ENCODE results near the gene MPP3.

The MPP3 gene

DNA sequence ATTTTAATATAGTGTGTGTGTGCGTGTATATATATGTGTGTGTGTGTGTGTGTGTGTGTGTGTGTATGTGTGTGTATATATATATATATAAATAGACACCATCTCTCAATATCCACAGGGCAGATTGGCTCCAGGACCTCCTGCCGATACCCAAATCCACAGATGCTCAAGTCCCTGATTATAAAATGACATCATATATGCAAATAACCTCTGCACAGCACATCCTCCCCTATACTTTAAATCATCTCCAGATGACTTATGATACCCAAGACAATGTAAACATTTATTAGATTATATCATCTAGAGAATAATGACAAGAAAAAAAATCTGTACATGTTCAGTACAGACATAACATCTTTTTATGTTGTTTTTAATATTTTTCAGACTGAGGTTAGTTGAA is 62.0 kb downstream of the MPP3 start:
- no peak overlapping the region for H3K4me3 ChIP-seq (ENCODE audit: low read length)
- TF ChIP-seq ZNF274 (IDR thresholded peaks at IDR 0.05; ENCODE audit: low read depth, low read length), result no peak

DNA sequence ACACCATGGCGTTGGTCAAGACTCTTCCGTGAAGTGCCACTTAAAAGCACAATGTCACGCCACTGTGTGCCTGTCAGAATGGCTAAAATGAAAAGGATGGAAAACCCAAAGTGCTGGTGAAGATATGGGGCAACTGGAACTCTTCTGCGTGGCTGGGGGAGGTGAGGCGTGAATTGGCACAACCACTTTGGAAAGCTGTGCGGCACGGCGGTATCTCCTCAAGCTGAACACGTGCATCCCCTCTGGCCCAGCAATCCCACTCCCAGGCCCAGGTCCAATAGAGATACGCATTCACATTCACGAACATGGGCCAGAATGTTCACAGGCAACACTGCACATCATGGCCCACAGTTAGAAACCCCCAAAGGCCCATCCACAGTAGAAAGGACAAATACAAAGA is 63.1 kb downstream of the MPP3 start:
- no peak overlapping the region for H3K4me3 ChIP-seq (ENCODE audit: low read length)
- TF ChIP-seq ZNF274 (IDR thresholded peaks at IDR 0.05; ENCODE audit: low read depth, low read length), result no peak

DNA sequence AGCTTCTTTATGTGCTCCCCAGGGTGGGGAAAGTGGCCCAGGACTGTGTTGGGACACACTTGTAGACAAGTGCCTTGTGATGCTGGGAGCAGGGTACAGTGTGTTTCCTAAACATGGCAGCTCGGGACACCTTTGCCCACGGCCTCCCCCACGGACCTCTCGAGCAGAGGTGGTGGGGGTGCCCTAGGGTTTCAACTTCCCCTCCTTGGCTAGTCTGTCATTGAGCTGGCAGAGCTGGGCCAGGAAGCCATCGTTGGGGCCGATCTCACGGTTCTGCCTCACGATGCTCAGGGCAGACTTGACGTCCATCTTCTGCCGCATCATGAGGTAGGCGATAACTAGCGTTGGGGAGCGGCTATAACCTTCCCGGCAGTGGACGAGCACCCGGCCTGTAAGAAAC is 63.5 kb downstream of the MPP3 start:
- no peak for TF ChIP-seq ZNF274 (IDR thresholded peaks at IDR 0.05; ENCODE audit: low read depth, low read length)

DNA sequence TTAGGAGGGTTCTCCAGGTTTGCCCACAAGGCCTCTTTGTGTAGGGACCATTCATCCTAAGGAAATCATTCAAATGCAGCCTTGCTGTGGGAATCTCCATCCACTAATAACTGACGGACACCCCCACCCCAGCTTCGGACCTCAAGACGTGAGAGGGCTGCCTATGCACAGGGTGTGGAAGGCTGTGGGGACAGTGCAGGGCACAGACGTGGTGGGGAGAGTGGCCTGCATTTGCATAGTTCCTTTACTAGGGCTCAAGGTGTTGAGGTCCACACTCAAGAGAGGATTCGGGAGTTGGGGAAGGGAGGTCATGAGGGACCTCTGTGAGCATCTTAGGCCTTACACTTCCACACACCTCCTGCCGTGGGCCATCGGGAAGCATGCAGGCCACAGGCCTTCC is 64.0 kb downstream of the MPP3 start:
- H3K4me3 ChIP-seq (ENCODE audit: low read length), result no peak overlapping the region
- no peak for TF ChIP-seq ZNF274 (IDR thresholded peaks at IDR 0.05; ENCODE audit: low read depth, low read length)

More for the DNA sequence above, 63.5 kb downstream of the MPP3 start:
- no peak overlapping the region for H3K4me3 ChIP-seq (ENCODE audit: low read length)

DNA sequence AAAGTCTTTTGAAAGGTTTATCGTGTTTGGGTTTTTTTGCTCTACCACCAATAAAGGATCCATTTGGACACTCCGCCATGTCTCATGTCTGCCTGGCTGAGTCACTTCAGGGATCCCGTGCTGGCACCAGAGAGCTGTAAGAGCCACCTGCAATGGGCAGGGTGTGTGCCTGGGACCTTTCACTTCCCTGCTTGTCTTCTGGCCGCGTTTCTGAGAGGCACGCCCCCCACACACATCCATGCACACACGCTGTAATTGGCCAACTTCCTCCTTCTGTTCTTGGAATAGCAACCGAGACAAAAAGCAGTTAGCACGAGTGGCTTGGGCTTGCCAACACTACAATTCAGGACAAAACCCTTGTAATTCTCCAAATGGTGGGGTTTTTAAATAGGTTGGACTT is 64.6 kb downstream of the MPP3 start:
- H3K4me3 ChIP-seq (ENCODE audit: low read length), result no peak overlapping the region
- TF ChIP-seq ZNF274 (IDR thresholded peaks at IDR 0.05; ENCODE audit: low read depth, low read length), result no peak

DNA sequence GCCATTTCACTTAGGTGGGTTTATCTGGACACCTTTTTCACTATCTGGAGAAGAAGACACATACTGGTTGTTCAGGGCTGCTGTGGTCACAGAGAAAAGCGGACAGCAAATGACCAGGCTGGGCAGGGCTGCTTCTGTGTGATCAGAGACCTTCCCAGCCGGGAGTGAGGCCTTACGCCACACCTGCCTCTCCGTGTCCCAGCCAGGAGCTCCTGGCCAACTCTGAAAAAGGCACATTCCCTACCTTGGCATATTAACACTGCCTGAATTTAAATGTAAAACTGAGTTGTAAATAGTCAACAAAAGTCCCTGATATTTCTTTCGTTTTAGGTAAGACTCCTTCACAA is 65.3 kb downstream of the MPP3 start:
- no peak for TF ChIP-seq ZNF274 (IDR thresholded peaks at IDR 0.05; ENCODE audit: low read depth, low read length)
- no peak overlapping the region for H3K4me3 ChIP-seq (ENCODE audit: low read length)

DNA sequence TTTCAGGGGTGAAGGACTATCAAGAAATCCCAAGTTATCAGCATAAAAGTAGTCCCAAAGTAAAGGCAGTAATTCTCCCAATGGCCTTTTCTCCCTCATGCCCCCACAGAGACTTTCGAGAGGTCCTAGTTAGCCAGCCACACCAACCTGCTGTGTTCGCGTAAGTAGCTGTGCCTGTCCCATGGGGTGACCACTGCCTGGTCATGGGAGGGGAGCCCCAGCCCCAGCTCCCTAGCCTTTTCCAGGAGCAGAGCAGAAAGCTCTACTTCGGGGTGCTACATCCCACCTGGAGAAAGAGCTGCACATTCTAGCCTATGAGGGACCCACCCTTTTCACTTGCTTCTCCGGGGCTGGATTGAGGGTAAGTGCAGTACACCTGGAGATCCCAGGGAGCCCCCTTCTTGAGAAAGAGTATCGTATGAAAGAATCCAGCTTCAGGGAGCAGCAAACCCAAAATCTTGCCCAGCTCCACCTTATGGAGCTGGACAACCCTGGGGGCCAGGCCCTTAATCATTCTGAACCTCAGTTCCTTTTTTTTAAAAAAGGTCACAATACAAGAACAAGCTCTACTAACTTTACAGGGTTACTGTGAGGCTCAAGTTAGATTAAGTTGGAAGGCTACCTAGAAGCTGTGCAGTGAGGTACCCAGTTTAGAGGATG is 65.8 kb downstream of the MPP3 start:
- TF ChIP-seq ZNF274 (IDR thresholded peaks at IDR 0.05; ENCODE audit: low read depth, low read length), result no peak

DNA sequence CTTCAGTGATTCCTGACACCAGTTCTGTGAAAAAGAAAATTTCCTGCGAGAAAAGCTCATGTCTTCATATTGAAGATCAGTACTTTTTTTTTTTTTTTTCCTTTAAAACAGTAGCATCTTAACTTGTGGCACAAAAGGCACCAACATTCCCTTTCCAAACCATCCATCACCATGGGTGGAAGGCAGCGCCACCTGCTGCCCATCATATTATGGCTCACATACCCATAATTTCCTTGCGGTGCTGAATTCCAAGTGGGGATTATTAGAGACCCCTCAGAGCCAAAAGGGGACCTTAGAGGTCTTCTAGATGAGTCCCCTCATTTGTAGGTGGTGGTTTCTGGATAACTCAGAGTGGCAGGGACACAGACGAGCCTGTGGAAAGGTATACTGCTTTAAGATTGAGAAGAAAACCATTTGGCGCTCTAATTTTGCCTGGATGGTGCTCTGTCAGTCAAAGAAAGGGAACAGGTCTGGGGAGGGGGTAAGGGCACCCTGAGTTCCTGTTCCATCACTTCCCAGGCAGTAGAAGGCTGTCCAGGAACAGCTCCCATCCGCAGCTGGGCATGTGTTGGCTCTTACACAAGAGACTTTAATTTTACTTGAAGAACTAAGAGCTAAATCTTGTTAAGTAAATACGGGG is 66.4 kb downstream of the MPP3 start:
- no peak for TF ChIP-seq ZNF274 (IDR thresholded peaks at IDR 0.05; ENCODE audit: low read depth, low read length)

More for the DNA sequence above, 65.8 kb downstream of the MPP3 start:
- H3K4me3 ChIP-seq (ENCODE audit: low read length), result no peak overlapping the region

DNA sequence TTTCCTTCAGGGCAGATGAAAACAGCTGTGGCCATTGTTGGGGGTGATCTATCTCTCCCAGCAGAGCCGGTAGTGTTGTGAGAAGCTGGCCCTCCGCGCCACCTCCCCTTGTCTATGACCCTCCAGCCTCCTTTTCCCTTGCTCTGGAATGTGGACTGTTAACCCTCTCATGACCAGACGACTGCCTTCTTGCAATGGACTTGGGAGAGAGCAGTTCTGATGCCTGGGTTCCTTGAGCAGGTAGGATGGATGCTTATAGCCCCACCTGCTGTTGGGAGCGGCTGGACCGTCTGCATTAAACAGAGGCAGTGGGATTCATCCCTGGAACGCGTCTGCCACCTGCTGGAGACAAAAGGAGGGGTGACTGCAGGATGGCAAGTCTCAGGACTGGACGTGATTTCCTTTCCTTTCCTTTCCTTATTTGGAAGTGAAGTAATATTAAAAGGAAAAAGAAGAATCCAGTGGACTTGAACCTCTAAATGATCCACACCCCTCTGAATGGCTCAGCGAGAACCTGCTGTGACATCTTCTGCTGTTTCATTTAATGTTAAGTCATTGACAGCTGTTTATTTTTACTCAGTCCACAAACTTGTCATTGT is 72.6 kb downstream of the MPP3 start:
- TF ChIP-seq ZNF274 (IDR thresholded peaks at IDR 0.05; ENCODE audit: low read depth, low read length), result no peak
- H3K4me3 ChIP-seq (ENCODE audit: low read length), result no peak overlapping the region

More for the DNA sequence above, 66.4 kb downstream of the MPP3 start:
- no peak overlapping the region for H3K4me3 ChIP-seq (ENCODE audit: low read length)

DNA sequence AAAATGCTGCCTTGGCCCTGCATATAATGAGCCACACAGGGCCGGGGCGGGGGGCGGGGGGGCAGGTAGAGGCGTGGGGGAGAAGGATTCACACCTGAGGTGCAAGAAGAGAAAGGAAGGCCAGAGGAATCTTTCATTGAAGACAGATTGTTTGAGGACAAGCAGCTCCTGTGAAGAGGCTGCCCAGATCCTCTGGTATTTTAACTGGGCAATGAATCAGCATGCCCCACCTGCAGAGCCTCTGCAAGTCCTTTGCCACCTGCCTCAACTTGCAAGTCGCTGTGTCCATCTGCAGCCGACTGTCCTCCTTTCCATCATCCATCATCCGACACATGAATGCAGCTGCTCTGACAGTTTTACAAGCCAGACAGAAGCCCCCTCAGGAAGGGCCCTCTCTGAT is 73.1 kb downstream of the MPP3 start:
- no peak overlapping the region for H3K4me3 ChIP-seq (ENCODE audit: low read length)
- no peak for TF ChIP-seq ZNF274 (IDR thresholded peaks at IDR 0.05; ENCODE audit: low read depth, low read length)

DNA sequence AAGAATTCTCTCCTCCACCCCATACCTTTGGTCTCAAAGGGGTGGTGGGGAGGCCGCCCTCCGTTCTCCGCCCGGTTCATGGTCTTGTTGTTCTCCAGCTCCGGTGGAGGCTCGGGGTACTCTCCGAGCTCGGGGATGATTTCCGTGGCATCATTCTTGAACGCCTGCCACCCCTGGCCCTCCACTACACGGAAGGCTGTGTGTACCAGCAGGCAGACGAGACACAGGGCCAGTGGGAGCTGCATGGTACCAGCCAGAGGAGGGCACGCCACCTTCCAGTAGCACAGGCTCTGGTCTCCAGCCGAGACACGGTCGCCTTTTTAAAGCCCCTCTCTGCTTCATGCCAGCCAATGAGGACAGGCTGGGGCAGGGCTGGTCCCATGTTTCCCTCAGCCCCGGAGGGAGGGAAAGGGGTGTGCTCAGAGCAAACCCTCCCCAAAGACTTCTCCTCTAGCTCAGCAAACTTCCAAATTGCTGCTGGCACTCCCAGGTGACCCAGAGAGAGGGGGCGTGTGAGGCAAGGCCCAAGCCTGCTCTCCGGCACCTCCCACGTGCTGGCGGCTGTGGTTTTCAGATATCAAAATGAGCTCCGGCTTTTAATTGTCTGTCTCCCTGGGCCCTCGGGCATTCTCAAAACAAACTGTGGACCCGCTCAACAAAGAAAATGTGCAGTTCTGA is 74.3 kb downstream of the MPP3 start, which contains the start of gene SOST:
Gene SOST, minus strand, starts transcription at position 295 of the 678 bp plus-strand sequence. Its CDS starts 50 bp downstream, at position 245.
- TF ChIP-seq ZNF274 (IDR thresholded peaks at IDR 0.05; ENCODE audit: low read depth, low read length), result no peak
- no peak within 1 kb of the TSS for H3K4me3 ChIP-seq (ENCODE audit: low read length)

DNA sequence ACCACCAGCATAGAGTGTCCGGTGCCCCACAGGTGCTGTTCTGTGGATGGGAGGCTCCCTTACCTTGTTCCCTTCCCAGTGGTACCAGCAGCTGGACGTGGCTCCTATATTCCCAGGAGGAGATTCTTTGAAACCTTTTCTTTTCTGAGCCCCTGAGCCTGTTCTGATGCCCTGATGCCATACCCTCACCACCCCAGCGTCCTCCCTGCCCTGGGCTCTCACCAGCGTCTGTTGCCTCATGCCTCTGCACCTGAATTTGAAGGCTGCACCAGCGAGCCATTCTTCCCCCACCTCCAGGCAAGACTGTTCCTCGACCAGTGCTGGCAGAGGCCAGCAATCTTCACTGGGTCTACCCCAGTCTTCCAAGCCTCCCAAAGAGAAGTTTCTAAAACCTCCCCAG is 74.9 kb downstream of the MPP3 start:
- no peak for TF ChIP-seq ZNF274 (IDR thresholded peaks at IDR 0.05; ENCODE audit: low read depth, low read length)
- no peak overlapping the region for H3K4me3 ChIP-seq (ENCODE audit: low read length)

DNA sequence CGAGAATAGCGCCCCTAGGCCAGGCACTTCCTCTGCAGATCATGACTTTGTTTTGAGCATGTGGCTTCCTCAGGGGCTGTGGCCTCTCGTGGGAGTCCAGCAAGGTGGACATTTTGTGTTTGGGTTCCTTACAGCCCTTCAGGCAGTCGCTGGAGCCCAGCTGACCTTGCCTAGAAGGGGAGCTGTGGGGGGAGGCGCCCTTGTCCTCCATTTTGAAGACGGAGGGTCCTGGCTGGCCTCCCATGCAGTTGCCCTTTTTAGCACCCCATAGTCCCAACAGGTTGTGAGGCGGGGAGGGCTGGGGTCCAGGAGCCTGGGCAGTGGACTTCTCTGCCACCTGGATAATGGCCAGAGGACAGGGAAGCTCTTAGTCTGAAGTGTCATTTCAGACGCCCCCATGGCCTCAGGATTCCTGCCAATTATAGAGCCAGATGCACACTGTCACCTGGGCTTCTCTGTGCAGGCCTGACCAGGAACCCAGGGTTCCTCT is 75.7 kb downstream of the MPP3 start:
- no peak for TF ChIP-seq ZNF274 (IDR thresholded peaks at IDR 0.05; ENCODE audit: low read depth, low read length)
- H3K4me3 ChIP-seq (ENCODE audit: low read length), result no peak overlapping the region

DNA sequence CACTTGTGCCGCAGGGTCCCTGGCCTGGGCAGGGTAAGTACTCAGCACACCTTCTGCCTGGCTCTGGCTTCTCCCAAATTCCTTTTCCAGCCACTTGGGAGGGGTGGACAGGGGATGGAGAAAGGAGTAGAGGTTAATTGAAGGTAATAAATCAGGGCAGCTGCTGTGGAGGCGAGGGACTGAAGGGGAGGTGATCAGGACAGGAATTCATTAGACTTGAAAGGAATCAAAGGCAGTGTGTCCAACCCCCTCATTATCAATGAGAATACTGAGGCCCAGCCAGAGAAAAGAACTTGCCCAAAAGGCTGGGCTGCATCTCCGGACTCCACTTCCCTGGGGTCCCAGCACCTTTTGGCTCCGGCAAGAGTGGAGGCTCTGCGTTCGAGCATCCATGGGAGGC is 76.7 kb downstream of the MPP3 start:
- TF ChIP-seq ZNF274 (IDR thresholded peaks at IDR 0.05; ENCODE audit: low read depth, low read length), result no peak
- no peak overlapping the region for H3K4me3 ChIP-seq (ENCODE audit: low read length)

Data from GM08714 (cell line).